Lower leg skin (tissue), 4 donors: Measurements from ENCODE around the gene PHLPP1. TPM values are rescaled to one million over a fixed set of nuclear protein-coding genes. Genes with fewer than 3 reads are reported as not detected.

Source experiments
- DNase-seq, 2 donors: peaks; one replicate each; pipeline ENCODE4 v3.0.0-alpha.2; 2019; ENCODE audit warnings: low spot score in 2 of 2
- H3K4me3 ChIP-seq: fragments of 200-600 bp; sonication (generic); 2 replicates; pipeline ENCODE4 v1.5.1; 2017; ENCODE audit warnings: mild to moderate bottlenecking, low read depth; ENCODE audit not compliant: poor library complexity, severe bottlenecking
- POLR2A ChIP-seq, 2 donors: fragments of 450-650 bp; IDR thresholded peaks; one replicate each; pipeline ENCODE4 v1.6.1; 2016 to 2017; ENCODE audit warnings: antibody characterized with exemption in 2 of 2, mild to moderate bottlenecking in 1 of 2, moderate library complexity in 1 of 2
- WGBS, 2 donors: methylation state at CpG; one replicate each; pipeline ENCODE4 v1.1.5; 2018; 5-methylcytosine and 5-hydroxymethylcytosine counted together
- intact Hi-C: fragments of 100-400 bp; cut with DNase I; formaldehyde crosslinking; loops from one replicate; pipeline ENCODE4 v1.15.0; 2023; ENCODE audit warnings: low total_unique reads
- total RNA-seq, 4 donors: library from RNA; depleted of rRNA; stranded (reverse); fragments of >200 nt; gene quantifications; one replicate each; pipeline ENCODE4 v1.1.0, GENCODE V29; 2016
- TF ChIP-seq, protein P1 (sequence below), 3 donors: fragments of 450-650 bp; IDR thresholded peaks; one replicate each; pipeline ENCODE4 v1.5.1; 2016; ENCODE audit warnings: antibody characterized with exemption in 3 of 3, mild to moderate bottlenecking in 3 of 3, moderate library complexity in 2 of 3

Gene PHLPP1
- total RNA-seq, 4 donors from 2014 or later = 27.3 to 38.5 (median 33.1) TPM

GRCh38 chr18:62744076-62744968 lies 29.0 kb downstream of the PHLPP1 start:
- no peak for DNase-seq
- 73 to 91% methylated on average over 3 of the region's 3 CpGs for WGBS, 2 donors
- TF ChIP-seq POLR2A (IDR thresholded peaks at IDR 0.05) = no peak
- TF ChIP-seq, protein P1, sequence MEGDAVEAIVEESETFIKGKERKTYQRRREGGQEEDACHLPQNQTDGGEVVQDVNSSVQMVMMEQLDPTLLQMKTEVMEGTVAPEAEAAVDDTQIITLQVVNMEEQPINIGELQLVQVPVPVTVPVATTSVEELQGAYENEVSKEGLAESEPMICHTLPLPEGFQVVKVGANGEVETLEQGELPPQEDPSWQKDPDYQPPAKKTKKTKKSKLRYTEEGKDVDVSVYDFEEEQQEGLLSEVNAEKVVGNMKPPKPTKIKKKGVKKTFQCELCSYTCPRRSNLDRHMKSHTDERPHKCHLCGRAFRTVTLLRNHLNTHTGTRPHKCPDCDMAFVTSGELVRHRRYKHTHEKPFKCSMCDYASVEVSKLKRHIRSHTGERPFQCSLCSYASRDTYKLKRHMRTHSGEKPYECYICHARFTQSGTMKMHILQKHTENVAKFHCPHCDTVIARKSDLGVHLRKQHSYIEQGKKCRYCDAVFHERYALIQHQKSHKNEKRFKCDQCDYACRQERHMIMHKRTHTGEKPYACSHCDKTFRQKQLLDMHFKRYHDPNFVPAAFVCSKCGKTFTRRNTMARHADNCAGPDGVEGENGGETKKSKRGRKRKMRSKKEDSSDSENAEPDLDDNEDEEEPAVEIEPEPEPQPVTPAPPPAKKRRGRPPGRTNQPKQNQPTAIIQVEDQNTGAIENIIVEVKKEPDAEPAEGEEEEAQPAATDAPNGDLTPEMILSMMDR (IDR thresholded peaks at IDR 0.05) = no peak
- intact Hi-C loops = no loop called here
- no peak overlapping the region for H3K4me3 ChIP-seq

DNA sequence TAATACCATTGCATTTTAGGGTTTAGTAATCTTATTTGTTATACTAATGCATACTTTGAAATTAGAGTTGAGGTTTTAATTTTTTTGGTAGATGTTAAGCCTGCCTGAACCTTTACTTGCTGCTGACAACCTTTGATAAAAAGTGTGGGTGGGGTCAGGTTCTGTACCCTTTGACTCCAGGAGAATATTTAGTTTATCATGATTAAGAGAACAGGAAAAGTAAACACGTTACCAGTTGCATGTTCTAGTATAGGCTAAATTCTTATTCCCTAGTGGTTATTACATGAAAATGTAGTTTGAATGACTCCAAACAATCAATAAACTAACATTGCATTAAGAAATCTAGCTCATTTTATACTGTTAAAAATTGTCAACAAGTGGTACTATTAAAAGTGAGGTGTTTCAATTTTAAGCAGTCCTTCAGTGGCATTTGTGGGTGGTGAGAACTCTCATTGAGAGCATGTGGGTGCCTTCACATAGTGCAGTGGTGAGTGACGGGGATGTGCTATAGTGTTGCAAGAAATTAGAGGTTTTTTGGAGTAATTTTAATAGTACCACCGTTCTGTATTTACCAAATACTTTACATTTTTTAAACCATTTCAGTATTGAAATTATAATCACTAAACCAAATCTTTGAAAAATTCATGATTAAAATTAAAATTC lies 29.9 kb downstream of the PHLPP1 start:
- no peak for DNase-seq
- intact Hi-C loops = no loop called here
- WGBS, 2 donors = 74 to 77% methylated on average over 3 of the region's 3 CpGs
- H3K4me3 ChIP-seq = no peak overlapping the region
- TF ChIP-seq, protein P1 (IDR thresholded peaks at IDR 0.05) = no peak
- no peak for TF ChIP-seq POLR2A (IDR thresholded peaks at IDR 0.05)

- no peak for DNase-seq
- WGBS, 2 donors = 90 to 97% methylated on average over 6 of the region's 6 CpGs
- TF ChIP-seq POLR2A (IDR thresholded peaks at IDR 0.05) = no peak
- TF ChIP-seq, protein P1 (IDR thresholded peaks at IDR 0.05) = no peak
- intact Hi-C loops = no loop called here
- H3K4me3 ChIP-seq = no peak overlapping the region
These were observed 34.0 kb downstream of the PHLPP1 start for GRCh38 chr18:62749389-62749788.

- H3K4me3 ChIP-seq = no peak overlapping the region
- intact Hi-C loops = no loop called here
- DNase-seq = no peak
- WGBS, 2 donors = 61 to 65% methylated on average over 3 of the region's 3 CpGs
- TF ChIP-seq POLR2A (IDR thresholded peaks at IDR 0.05) = no peak
- TF ChIP-seq, protein P1 (IDR thresholded peaks at IDR 0.05) = no peak
These were observed 36.0 kb downstream of the PHLPP1 start for GRCh38 chr18:62751341-62751821.

GRCh38 chr18:62751977-62752376 lies 36.6 kb downstream of the PHLPP1 start:
- TF ChIP-seq, protein P1 (IDR thresholded peaks at IDR 0.05) = no peak
- no peak for TF ChIP-seq POLR2A (IDR thresholded peaks at IDR 0.05)
- no peak overlapping the region for H3K4me3 ChIP-seq
- intact Hi-C loops = no loop called here
- no peak for DNase-seq
- WGBS, 2 donors = 88 to 90% methylated on average over 3 of the region's 3 CpGs
